Ishikawa (cell line): ENCODE measurements around the gene SRC.

ENCODE experiments used
- CEBPB ChIP-seq: IDR thresholded peaks from 2 replicates; pipeline ENCODE4 v1.6.1; 2012
- CREB1 ChIP-seq: IDR thresholded peaks from 2 replicates; pipeline ENCODE4 v1.6.1; 2012; ENCODE audit warnings: low read depth
- EGR1 ChIP-seq: IDR thresholded peaks from 2 replicates; pipeline ENCODE4 v1.6.1; 2012
- EP300 ChIP-seq: IDR thresholded peaks from 2 replicates; pipeline ENCODE4 v1.6.1; 2012; ENCODE audit warnings: borderline replicate concordance
- FOXM1 ChIP-seq: IDR thresholded peaks from 2 replicates; pipeline ENCODE4 v1.6.1; 2012; ENCODE audit warnings: low read depth, borderline replicate concordance
- MAX ChIP-seq: IDR thresholded peaks from 2 replicates; pipeline ENCODE4 v1.6.1; 2012
- NFIC ChIP-seq: IDR thresholded peaks from 2 replicates; pipeline ENCODE4 v1.6.1; 2012
- RAD21 ChIP-seq: IDR thresholded peaks from 2 replicates; pipeline ENCODE4 v1.6.1; 2012; ENCODE audit warnings: low read depth
- REST ChIP-seq: IDR thresholded peaks from 2 replicates; pipeline ENCODE4 v1.6.1; 2012; ENCODE audit warnings: low read depth, mild to moderate bottlenecking
- TAF1 ChIP-seq: IDR thresholded peaks from 2 replicates; pipeline ENCODE4 v1.6.1; 2012; ENCODE audit warnings: low read depth, mild to moderate bottlenecking
- TCF12 ChIP-seq: IDR thresholded peaks from 2 replicates; pipeline ENCODE4 v1.6.1; 2012; ENCODE audit warnings: low read depth
- TEAD4 ChIP-seq: IDR thresholded peaks from 2 replicates; pipeline ENCODE4 v1.6.1; 2012
- USF1 ChIP-seq: IDR thresholded peaks from 2 replicates; pipeline ENCODE4 v1.6.1; 2012
- YY1 ChIP-seq: IDR thresholded peaks from 2 replicates; pipeline ENCODE4 v1.6.1; 2012; ENCODE audit warnings: low read depth
- ZBTB7A ChIP-seq: IDR thresholded peaks from 2 replicates; pipeline ENCODE4 v1.6.1; 2012; ENCODE audit warnings: low read depth

SRC gene

GRCh38 chr20:37406010-37406998 is 60.4 kb downstream of the SRC start:
- peak; percentile 74 for TF ChIP-seq USF1
- no peak for TF ChIP-seq NFIC
- TF ChIP-seq ZBTB7A: 0 out of 2 replicates have a peak, but pooled peaks have one; percentile 28
- TF ChIP-seq CEBPB: no peak
- peak; percentile 99 for TF ChIP-seq MAX
- TF ChIP-seq TCF12: peak; percentile 30; the same call in 1 of the 2 replicates

- TF ChIP-seq FOXM1 (no peak), TCF12 (no peak), RAD21 (no peak), TEAD4 (no peak), YY1 (no peak), CEBPB (no peak), EP300 (no peak), REST (no peak), TAF1 (no peak), ZBTB7A (no peak), NFIC (no peak), USF1 (no peak), MAX (no peak), EGR1 (no peak), CREB1 (no peak)
Measured at GRCh38 chr20:37407019-37407566, 61.2 kb downstream of the SRC start.

GRCh38 chr20:37407573-37408002 is 61.6 kb downstream of the SRC start:
- TF ChIP-seq EGR1: no peak
- no peak for TF ChIP-seq REST
- TF ChIP-seq CREB1: no peak

GRCh38 chr20:37408302-37409193 is 62.6 kb downstream of the SRC start:
- TF ChIP-seq ZBTB7A: no peak
- no peak for TF ChIP-seq TEAD4
- TF ChIP-seq TCF12: no peak
- TF ChIP-seq EP300: no peak
- TF ChIP-seq EGR1: no peak
- TF ChIP-seq NFIC: no peak
- no peak for TF ChIP-seq USF1
